IPS-15b (cell line): ENCODE results near the gene AQP10.
"Not testable (repeated sequence)": the region's sequence is repeated elsewhere in the genome, so short reads cannot be mapped to it uniquely, and the experiment has no call there.

Experiments used
- H3K27me3 ChIP-seq: one replicate; pipeline ENCODE4 v1.6.1; 2013; ENCODE audit warnings: low read length; ENCODE audit not compliant: control insufficient read depth, insufficient read depth
- H3K36me3 ChIP-seq: one replicate; pipeline ENCODE4 v1.6.1; 2013; ENCODE audit warnings: low read length; ENCODE audit not compliant: control insufficient read depth, insufficient read depth
- H3K4me1 ChIP-seq: one replicate; pipeline ENCODE4 v1.6.1; 2013; ENCODE audit warnings: mild to moderate bottlenecking, low read length; ENCODE audit not compliant: control insufficient read depth, insufficient read depth
- H3K4me3 ChIP-seq: one replicate; pipeline ENCODE4 v1.5.1; 2013; ENCODE audit warnings: low read depth, low read length
- H3K9ac ChIP-seq: one replicate; pipeline ENCODE4 v1.6.1; 2013; ENCODE audit warnings: low read depth, mild to moderate bottlenecking, low read length
- H3K9me3 ChIP-seq: one replicate; pipeline ENCODE4 v1.6.1; 2013; ENCODE audit warnings: mild to moderate bottlenecking, low read length; ENCODE audit not compliant: control insufficient read depth, insufficient read depth

Gene AQP10

GRCh38 chr1:154337253-154337894, 16.5 kb downstream of the AQP10 start:
- H3K4me1 ChIP-seq = no peaks in the 10 kb centered on the region
- H3K27me3 ChIP-seq = no peaks in the 10 kb centered on the region
- H3K9me3 ChIP-seq = no peaks in the 10 kb centered on the region
- H3K4me3 ChIP-seq = no peak overlapping the region
- H3K9ac ChIP-seq = no peak overlapping the region
- H3K36me3 ChIP-seq = peaks cover 45% of the 10 kb centered on the region

GRCh38 chr1:154338875-154339274, 18.0 kb downstream of the AQP10 start:
- no peaks in the 10 kb centered on the region for H3K27me3 ChIP-seq
- H3K9ac ChIP-seq = no peak overlapping the region
- H3K4me3 ChIP-seq = no peak overlapping the region
- no peaks in the 10 kb centered on the region for H3K4me1 ChIP-seq
- no peaks in the 10 kb centered on the region for H3K9me3 ChIP-seq
- peaks cover 57% of the 10 kb centered on the region for H3K36me3 ChIP-seq

GRCh38 chr1:154341366-154341765, 20.5 kb downstream of the AQP10 start:
- H3K9ac ChIP-seq, H3K9me3 ChIP-seq, H3K4me3 ChIP-seq, H3K27me3 ChIP-seq, H3K4me1 ChIP-seq: not testable (repeated sequence)
- peaks cover 78% of the 10 kb centered on the region for H3K36me3 ChIP-seq

- no peak overlapping the region for H3K4me3 ChIP-seq
- H3K36me3 ChIP-seq = peaks cover 82% of the 10 kb centered on the region
- H3K4me1 ChIP-seq = no peaks in the 10 kb centered on the region
- H3K9ac ChIP-seq = no peak overlapping the region
- no peaks in the 10 kb centered on the region for H3K9me3 ChIP-seq
- no peaks in the 10 kb centered on the region for H3K27me3 ChIP-seq
These were observed 21.2 kb downstream of the AQP10 start for GRCh38 chr1:154342132-154342531.

- H3K36me3 ChIP-seq = peaks cover 78% of the 10 kb centered on the region
- H3K4me1 ChIP-seq = no peaks in the 10 kb centered on the region
- no peak overlapping the region for H3K9ac ChIP-seq
- no peaks in the 10 kb centered on the region for H3K27me3 ChIP-seq
- H3K4me3 ChIP-seq = no peak overlapping the region
- H3K9me3 ChIP-seq = no peaks in the 10 kb centered on the region
These were observed 22.1 kb downstream of the AQP10 start for GRCh38 chr1:154342836-154343472.

GRCh38 chr1:154344977-154345837, 24.3 kb downstream of the AQP10 start:
- H3K27me3 ChIP-seq = no peaks in the 10 kb centered on the region
- H3K36me3 ChIP-seq = peaks cover 85% of the 10 kb centered on the region
- H3K9me3 ChIP-seq = no peaks in the 10 kb centered on the region
- no peak overlapping the region for H3K4me3 ChIP-seq
- H3K4me1 ChIP-seq = no peaks in the 10 kb centered on the region
- H3K9ac ChIP-seq = no peak overlapping the region

GRCh38 chr1:154346276-154346917, 25.5 kb downstream of the AQP10 start:
- no peaks in the 10 kb centered on the region for H3K9me3 ChIP-seq
- H3K27me3 ChIP-seq = no peaks in the 10 kb centered on the region
- H3K4me3 ChIP-seq = no peak overlapping the region
- H3K4me1 ChIP-seq = no peaks in the 10 kb centered on the region
- H3K9ac ChIP-seq = no peak overlapping the region
- peaks cover 74% of the 10 kb centered on the region for H3K36me3 ChIP-seq

GRCh38 chr1:154347961-154348360, 27.1 kb downstream of the AQP10 start:
- Histone ChIP-seq H3K36me3 (peaks cover 59% of the 10 kb centered on the region), H3K27me3 (no peaks in the 10 kb centered on the region), H3K4me1 (peaks cover 2% of the 10 kb centered on the region), H3K4me3 (no peak overlapping the region), H3K9me3 (no peaks in the 10 kb centered on the region), H3K9ac (no peak overlapping the region)

- H3K36me3 ChIP-seq = peaks cover 53% of the 10 kb centered on the region
- H3K4me3 ChIP-seq = no peak overlapping the region
- peaks cover 2% of the 10 kb centered on the region for H3K4me1 ChIP-seq
- H3K9me3 ChIP-seq = no peaks in the 10 kb centered on the region
- no peaks in the 10 kb centered on the region for H3K27me3 ChIP-seq
- no peak overlapping the region for H3K9ac ChIP-seq
These were observed 27.7 kb downstream of the AQP10 start for GRCh38 chr1:154348429-154349076.

GRCh38 chr1:154349121-154349520, 28.2 kb downstream of the AQP10 start:
- H3K9me3 ChIP-seq = no peaks in the 10 kb centered on the region
- H3K27me3 ChIP-seq = peaks cover 3% of the 10 kb centered on the region
- H3K36me3 ChIP-seq = peaks cover 47% of the 10 kb centered on the region
- H3K4me3 ChIP-seq = no peak overlapping the region
- peaks cover 4% of the 10 kb centered on the region for H3K4me1 ChIP-seq
- H3K9ac ChIP-seq = no peak overlapping the region

- Histone ChIP-seq H3K4me1 (peaks cover 4% of the 10 kb centered on the region), H3K9me3 (no peaks in the 10 kb centered on the region), H3K36me3 (peaks cover 36% of the 10 kb centered on the region), H3K9ac (no peak overlapping the region), H3K4me3 (no peak overlapping the region), H3K27me3 (peaks cover 3% of the 10 kb centered on the region)
These were observed 29.5 kb downstream of the AQP10 start for GRCh38 chr1:154350383-154350782.
